Amniotic stem cell (primary cell): Measurements from ENCODE around the gene PARP12.

Experiments
- DNase-seq: peaks from one replicate; lab custom pipeline; 2025; lab: John Stamatoyannopoulos, UW

The PARP12 gene

DNA sequence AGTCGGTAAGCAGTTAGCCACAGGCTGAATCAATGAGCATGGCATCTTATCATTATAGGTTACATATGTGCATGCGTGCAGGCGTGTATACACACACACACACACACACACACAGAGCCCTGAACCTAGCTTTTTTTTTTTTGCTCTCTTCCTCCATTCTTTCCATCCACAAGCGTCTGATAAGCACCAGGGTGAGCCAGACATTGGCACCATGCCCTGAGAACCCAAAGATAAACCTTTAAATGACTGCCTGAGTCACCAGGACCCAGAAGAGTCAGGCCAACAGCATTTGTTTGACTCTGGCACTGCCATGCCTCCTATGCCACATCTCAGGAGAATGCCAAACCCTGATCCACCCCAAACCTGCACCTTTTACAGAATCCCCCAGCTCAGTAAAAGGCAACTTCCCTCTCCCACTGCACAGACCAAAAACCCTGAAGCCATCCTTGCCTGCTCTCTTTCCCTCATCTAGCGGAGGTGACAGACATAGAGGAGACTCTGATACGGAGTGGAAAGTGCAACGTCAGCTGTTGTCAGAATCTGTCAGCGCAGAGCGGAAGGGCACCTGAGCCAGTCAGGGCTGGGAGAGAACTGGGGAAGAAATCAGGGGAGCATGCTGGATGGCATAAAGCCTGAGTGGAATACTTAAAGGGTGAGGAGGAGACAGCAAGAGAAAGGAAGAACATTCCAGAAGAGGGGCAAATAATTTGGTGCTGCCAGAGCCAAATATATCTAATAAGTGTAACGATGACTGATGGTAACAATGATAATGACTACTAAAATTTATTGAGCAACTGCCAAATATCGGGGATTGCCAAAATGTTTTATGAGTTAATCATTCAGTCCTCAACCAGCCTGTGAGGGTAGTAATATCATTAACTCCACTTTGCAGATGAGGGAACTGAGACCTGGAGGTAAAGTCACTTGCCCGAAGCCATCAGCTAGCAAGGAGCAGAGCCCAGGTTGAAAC, 3.2 kb downstream of the PARP12 start:
- peak; percentile 94 for DNase-seq

DNA sequence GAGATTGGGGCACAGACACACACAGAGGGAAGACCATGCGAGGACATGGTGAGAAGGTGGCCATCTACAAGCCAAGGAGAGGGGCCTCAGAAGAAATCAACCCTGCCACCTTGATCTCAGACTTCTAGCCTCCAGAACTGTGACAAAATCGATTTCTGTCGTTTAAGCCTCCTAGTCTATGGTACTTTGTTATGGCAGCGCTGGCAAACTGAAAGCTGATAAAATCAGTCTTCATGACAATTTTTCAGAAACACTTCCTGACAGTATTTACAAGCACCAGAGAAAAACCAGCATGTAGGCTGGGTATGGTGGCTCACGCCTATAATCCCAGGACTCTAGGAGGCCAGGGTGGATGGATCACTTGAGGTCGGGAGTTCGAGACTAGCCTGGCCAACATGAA, 4.2 kb downstream of the PARP12 start:
- no peak for DNase-seq

DNA sequence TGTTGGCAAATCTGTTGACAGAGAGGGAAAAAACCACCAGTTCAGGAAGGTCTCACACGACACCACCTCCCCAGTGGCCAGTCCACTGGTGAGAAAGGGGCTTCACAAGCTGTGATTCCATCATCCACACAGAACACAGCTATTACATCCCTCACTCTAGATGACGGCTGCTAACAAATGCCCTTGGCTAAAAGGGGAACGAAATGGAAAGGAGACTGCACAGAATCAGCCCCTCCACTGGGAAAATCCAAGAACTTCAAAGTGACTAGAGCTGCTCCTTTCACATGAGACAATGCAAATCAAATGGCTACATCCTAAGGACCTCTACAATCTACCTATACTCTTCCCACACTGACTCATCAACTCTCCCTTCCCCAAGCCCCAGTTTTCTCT, 5.6 kb downstream of the PARP12 start:
- no peak for DNase-seq

DNA sequence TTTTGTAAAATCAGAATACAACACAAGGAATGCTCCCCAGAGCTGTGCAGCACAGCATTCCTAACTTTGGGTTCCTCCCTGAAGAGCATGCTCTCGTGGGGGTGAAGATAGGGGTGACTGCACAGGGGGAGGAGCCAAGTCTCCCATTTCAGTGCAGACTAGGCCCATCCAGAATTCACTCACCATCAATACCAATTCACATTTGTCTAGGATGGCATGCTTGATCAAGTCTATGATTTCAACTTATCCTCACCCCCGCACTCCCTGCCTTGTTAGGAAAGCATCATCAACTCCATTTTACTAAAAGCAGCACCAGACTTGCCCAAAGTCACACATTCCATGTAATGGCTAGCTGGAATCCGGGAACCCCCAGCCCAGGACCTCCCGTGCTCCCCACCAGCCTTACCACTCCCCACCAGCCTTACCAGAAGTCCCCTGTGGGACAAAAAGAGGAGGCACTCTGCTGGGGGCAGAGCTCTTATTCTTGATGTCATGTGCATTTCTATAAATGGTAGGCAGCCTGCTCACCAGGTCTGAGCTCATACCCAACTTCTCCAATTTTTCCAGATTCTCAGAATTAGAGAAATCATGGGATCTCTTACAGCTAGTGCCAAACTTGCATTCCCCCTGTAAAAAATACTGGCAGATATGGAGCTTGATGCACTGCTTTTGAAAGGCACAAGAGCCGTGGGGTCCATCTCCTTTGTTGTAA, 6.2 kb downstream of the PARP12 start:
- DNase-seq, result no peak

GRCh38 chr7:140055833-140056232, 6.9 kb downstream of the PARP12 start:
- DNase-seq, result no peak

DNA sequence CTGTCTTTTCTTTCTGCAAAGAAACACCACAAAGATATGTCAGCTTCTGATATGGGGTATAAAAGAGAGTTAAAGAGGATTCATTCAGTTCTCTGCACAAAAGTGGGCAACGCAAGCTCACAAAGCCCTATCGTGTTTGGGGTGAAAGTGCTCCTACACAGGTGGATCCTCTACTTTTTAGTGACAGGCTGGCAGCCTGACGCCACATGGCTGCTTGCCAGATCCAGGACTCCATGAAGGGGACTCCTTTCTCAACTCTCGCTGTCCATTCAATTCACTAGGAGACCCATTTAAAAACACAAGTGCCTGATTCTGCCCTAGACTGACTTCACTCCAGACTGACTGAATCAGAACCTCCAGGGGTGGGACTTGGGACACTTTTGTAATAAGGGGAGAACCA, 8.0 kb downstream of the PARP12 start:
- no peak for DNase-seq

DNA sequence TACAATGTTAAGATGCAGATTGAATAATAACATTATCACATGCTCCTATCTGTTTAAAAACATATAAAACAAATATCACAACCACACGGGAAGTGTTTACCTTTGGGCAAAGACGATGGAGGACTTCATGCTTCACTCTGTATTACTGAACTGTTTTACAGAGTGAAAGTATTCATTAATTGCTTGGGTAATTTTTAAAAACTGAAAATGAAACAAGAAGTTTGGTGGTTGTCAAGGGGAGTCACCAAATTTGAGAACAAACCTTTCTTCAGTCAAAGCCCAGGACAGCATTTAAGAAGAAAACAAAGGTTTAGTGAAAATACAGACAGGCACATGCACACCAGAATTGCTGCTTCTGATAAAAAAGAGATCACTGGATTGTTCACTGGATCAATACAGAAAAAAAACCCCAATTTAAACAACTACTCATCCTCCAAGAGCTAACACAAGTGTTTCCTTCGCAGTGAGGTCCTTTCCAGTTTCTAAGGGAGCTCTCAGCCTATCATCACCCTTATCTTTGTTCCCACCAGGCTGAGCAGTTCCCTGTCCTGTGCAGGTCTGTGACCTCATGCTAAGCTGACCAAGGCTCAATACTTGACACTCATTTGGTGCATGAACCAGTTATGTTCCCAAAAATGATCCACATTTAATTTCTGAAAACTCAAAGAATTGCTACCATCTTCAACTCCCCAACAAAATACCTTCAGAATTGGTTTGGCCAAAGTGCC, 8.8 kb downstream of the PARP12 start:
- DNase-seq, result no peak

GRCh38 chr7:140051820-140052219, 10.9 kb downstream of the PARP12 start:
- no peak for DNase-seq

- DNase-seq, result no peak
Observed at GRCh38 chr7:140050100-140050499, 12.7 kb downstream of the PARP12 start.

- no peak for DNase-seq
Observed at GRCh38 chr7:140049339-140050024, 13.3 kb downstream of the PARP12 start.

DNA sequence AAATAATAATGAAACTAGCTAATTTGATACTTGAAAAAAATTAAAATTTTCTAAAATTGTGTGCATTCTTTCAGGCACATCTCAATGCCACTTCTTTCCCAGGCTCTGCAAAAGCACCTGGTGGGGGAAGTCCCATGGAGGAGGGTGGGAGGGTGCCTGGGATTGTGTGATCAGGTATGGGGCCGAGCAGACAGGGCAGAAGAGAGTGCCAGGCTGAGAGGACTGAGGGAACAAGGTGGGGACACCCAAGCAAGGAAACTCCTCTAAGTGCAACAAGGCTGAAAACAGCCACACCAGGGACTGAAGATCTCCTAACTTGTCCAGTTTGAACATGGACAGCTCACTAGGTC, 13.8 kb downstream of the PARP12 start:
- DNase-seq, result no peak

GRCh38 chr7:140048138-140048537, 14.6 kb downstream of the PARP12 start:
- no peak for DNase-seq

- DNase-seq, result no peak
Observed at GRCh38 chr7:140047197-140047596, 15.6 kb downstream of the PARP12 start.

- DNase-seq, result no peak
Observed at GRCh38 chr7:140045697-140046096, 17.1 kb downstream of the PARP12 start.

GRCh38 chr7:140044251-140044650, 18.5 kb downstream of the PARP12 start:
- no peak for DNase-seq

GRCh38 chr7:140042386-140042670, 20.4 kb downstream of the PARP12 start:
- no peak for DNase-seq

GRCh38 chr7:140041659-140042385, 20.9 kb downstream of the PARP12 start:
- no peak for DNase-seq

GRCh38 chr7:140039896-140040295, 22.9 kb downstream of the PARP12 start:
- DNase-seq, result no peak

- no peak for DNase-seq
Observed at GRCh38 chr7:140039066-140039465, 23.7 kb downstream of the PARP12 start.

DNA sequence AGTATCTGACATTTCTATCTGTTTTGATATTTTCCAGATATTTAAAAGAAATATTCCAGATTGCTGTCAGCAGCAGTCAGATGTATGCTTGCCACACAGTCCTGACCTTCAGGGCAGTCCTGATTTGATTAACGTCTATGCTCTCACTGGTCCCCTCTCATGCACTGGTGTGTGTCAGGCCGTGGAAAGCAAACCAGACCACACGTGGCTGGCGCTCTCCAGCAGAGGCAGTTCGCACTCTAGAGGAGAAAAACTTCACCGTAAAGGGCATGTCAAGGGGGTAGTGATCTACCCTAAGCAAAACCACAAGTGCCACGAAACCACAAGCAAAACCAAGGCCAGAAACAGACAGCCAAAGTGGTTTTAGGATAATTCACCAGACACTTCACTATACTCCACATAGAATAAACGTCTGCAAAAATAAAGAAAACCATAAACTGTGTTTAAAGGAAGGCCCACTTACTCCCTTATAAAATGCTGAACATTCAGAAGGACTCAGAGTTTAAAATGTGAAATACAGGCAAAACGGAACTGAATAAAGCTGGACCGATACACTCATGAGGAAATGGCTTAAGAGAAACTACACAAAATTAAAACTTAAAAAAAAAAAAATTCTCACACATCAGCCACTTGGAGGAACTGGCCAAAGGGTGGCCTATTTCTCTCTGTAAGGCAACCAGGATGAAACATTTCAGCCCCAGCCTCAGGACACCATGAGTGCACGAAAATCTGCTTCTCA, 26.4 kb downstream of the PARP12 start:
- no peak for DNase-seq
